Duodenal mucosa (tissue), 2 donors: ENCODE measurements around the gene TMTC4.

ENCODE experiments used
- H3K27ac ChIP-seq: one replicate; pipeline ENCODE4 v1.7.0; 2013; ENCODE audit warnings: low read depth, low read length
- H3K27me3 ChIP-seq, 2 donors: one replicate each; pipeline ENCODE4 v1.7.0; 2013; ENCODE audit warnings: low read length in 2 of 2, control low read depth in 1 of 2; ENCODE audit not compliant: insufficient read depth in 2 of 2, control insufficient read depth in 1 of 2
- H3K36me3 ChIP-seq, 2 donors: one replicate each; pipeline ENCODE4 v1.7.0; 2013; ENCODE audit warnings: low read length in 2 of 2, control low read depth in 1 of 2; ENCODE audit not compliant: insufficient read depth in 2 of 2, control insufficient read depth in 1 of 2
- H3K4me1 ChIP-seq, 2 donors: one replicate each; pipeline ENCODE4 v1.7.0; 2013; ENCODE audit warnings: low read length in 2 of 2, control low read depth in 1 of 2; ENCODE audit not compliant: insufficient read depth in 2 of 2, control insufficient read depth in 1 of 2
- H3K4me3 ChIP-seq, 2 donors: one replicate each; pipeline ENCODE4 v1.7.0; 2013; ENCODE audit warnings: low read length in 2 of 2, low read depth in 1 of 2
- H3K9ac ChIP-seq, 2 donors: one replicate each; pipeline ENCODE4 v1.7.0; 2013; ENCODE audit warnings: low read length in 2 of 2, low read depth in 1 of 2
- H3K9me3 ChIP-seq, 2 donors: one replicate each; pipeline ENCODE4 v1.7.0; 2013; ENCODE audit warnings: low read length in 2 of 2, control low read depth in 1 of 2; ENCODE audit not compliant: control insufficient read depth in 1 of 2

TMTC4 gene

GRCh38 chr13:100652510-100652909 is 22.1 kb downstream of the TMTC4 start:
- no peak overlapping the region for H3K4me3 ChIP-seq
- H3K4me1 ChIP-seq: no peaks in the 10 kb centered on the region
- no peak overlapping the region for H3K27ac ChIP-seq
- peaks cover 17 to 40% of the 10 kb centered on the region in 2 donors for H3K36me3 ChIP-seq
- no peak overlapping the region for H3K9ac ChIP-seq
- no peaks in the 10 kb centered on the region for H3K27me3 ChIP-seq
- no peaks in the 10 kb centered on the region for H3K9me3 ChIP-seq

GRCh38 chr13:100650326-100650725 is 24.3 kb downstream of the TMTC4 start:
- Histone ChIP-seq H3K9ac (no peak overlapping the region), H3K9me3 (no peaks in the 10 kb centered on the region), H3K27ac (no peak overlapping the region), H3K27me3 (no peaks in the 10 kb centered on the region), H3K36me3 (peaks cover 13 to 18% of the 10 kb centered on the region in 2 donors), H3K4me1 (no peaks in the 10 kb centered on the region), H3K4me3 (no peak overlapping the region)

GRCh38 chr13:100648354-100648753 is 26.2 kb downstream of the TMTC4 start:
- H3K9me3 ChIP-seq: no peaks in the 10 kb centered on the region
- no peak overlapping the region for H3K4me3 ChIP-seq
- H3K36me3 ChIP-seq: peaks cover 12 to 13% of the 10 kb centered on the region in 2 donors
- no peaks in the 10 kb centered on the region for H3K4me1 ChIP-seq
- no peak overlapping the region for H3K27ac ChIP-seq
- no peaks in the 10 kb centered on the region for H3K27me3 ChIP-seq
- no peak overlapping the region for H3K9ac ChIP-seq

- Histone ChIP-seq H3K4me1 (no peaks in the 10 kb centered on the region), H3K36me3 (peaks cover 11 to 24% of the 10 kb centered on the region in 2 donors), H3K27ac (no peak overlapping the region), H3K4me3 (no peak overlapping the region), H3K9ac (no peak overlapping the region), H3K9me3 (no peaks in the 10 kb centered on the region), H3K27me3 (no peaks in the 10 kb centered on the region)
These were observed 27.7 kb downstream of the TMTC4 start for GRCh38 chr13:100646871-100647270.

GRCh38 chr13:100646030-100646673 is 28.4 kb downstream of the TMTC4 start:
- no peaks in the 10 kb centered on the region for H3K27me3 ChIP-seq
- H3K9ac ChIP-seq: no peak overlapping the region
- no peak overlapping the region for H3K4me3 ChIP-seq
- no peak overlapping the region for H3K27ac ChIP-seq
- no peaks in the 10 kb centered on the region for H3K4me1 ChIP-seq
- no peaks in the 10 kb centered on the region for H3K9me3 ChIP-seq
- H3K36me3 ChIP-seq: peaks cover 13 to 30% of the 10 kb centered on the region in 2 donors

- no peaks in the 10 kb centered on the region for H3K27me3 ChIP-seq
- peaks cover 13 to 26% of the 10 kb centered on the region in 2 donors for H3K36me3 ChIP-seq
- H3K9ac ChIP-seq: no peak overlapping the region
- no peaks in the 10 kb centered on the region for H3K9me3 ChIP-seq
- H3K4me1 ChIP-seq: no peaks in the 10 kb centered on the region
- H3K27ac ChIP-seq: no peak overlapping the region
- H3K4me3 ChIP-seq: no peak overlapping the region
These were observed 29.2 kb downstream of the TMTC4 start for GRCh38 chr13:100645382-100645781.

GRCh38 chr13:100644371-100644770 is 30.2 kb downstream of the TMTC4 start:
- H3K4me1 ChIP-seq: no peaks in the 10 kb centered on the region
- peaks cover 10 to 22% of the 10 kb centered on the region in 2 donors for H3K36me3 ChIP-seq
- no peak overlapping the region for H3K27ac ChIP-seq
- H3K9ac ChIP-seq: no peak overlapping the region
- H3K4me3 ChIP-seq: no peak overlapping the region
- H3K9me3 ChIP-seq: no peaks in the 10 kb centered on the region
- H3K27me3 ChIP-seq: no peaks in the 10 kb centered on the region

GRCh38 chr13:100637796-100638195 is 36.8 kb downstream of the TMTC4 start:
- Histone ChIP-seq H3K36me3 (peaks cover 19 to 68% of the 10 kb centered on the region in 2 donors), H3K4me3 (no peak overlapping the region), H3K4me1 (no peaks in the 10 kb centered on the region), H3K27ac (no peak overlapping the region), H3K9ac (no peak overlapping the region), H3K27me3 (no peaks in the 10 kb centered on the region), H3K9me3 (no peaks in the 10 kb centered on the region)

- Histone ChIP-seq H3K9me3 (no peaks in the 10 kb centered on the region), H3K4me1 (no peaks in the 10 kb centered on the region), H3K9ac (no peak overlapping the region), H3K27ac (no peak overlapping the region), H3K36me3 (peaks cover 19 to 67% of the 10 kb centered on the region in 2 donors), H3K27me3 (no peaks in the 10 kb centered on the region), H3K4me3 (no peak overlapping the region)
These were observed 37.2 kb downstream of the TMTC4 start for GRCh38 chr13:100637380-100637779.

- Histone ChIP-seq H3K4me3 (no peak overlapping the region), H3K4me1 (no peaks in the 10 kb centered on the region), H3K27ac (no peak overlapping the region), H3K36me3 (peaks cover 15 to 59% of the 10 kb centered on the region in 2 donors), H3K27me3 (no peaks in the 10 kb centered on the region), H3K9ac (no peak overlapping the region), H3K9me3 (no peaks in the 10 kb centered on the region)
These were observed 38.2 kb downstream of the TMTC4 start for GRCh38 chr13:100636441-100636840.
